Neural cell (in vitro differentiated cells): ENCODE data around the gene MGME1. TPM values are rescaled to one million over a fixed set of nuclear protein-coding genes. Genes with fewer than 3 reads are reported as not detected.

ENCODE experiments used
- H2AFZ ChIP-seq: fragments of 200-600, 300-800 bp; sonication (generic), shearing (Covaris generic); 2 replicates; pipeline ENCODE4 v1.6.0; 2014; ENCODE audit warnings: low read depth, mild to moderate bottlenecking, antibody characterized with exemption, low read length, moderate library complexity
- H3F3A ChIP-seq: fragments of 200-600 bp; shearing (Covaris generic); 2 replicates; pipeline ENCODE4 v1.6.1; 2016; ENCODE audit warnings: mild to moderate bottlenecking, moderate library complexity, mixed read lengths, antibody characterized with exemption, low read length; ENCODE audit not compliant: insufficient read depth, poor library complexity, severe bottlenecking
- H3K27ac ChIP-seq: fragments of 200-600, 300-800 bp; sonication (generic), shearing (Covaris generic); 2 replicates; pipeline ENCODE4 v1.5.1; 2014; ENCODE audit warnings: mild to moderate bottlenecking, low read length, moderate library complexity
- H3K27me3 ChIP-seq: fragments of 300-800, 200-600 bp; sonication (generic), shearing (Covaris generic); 2 replicates; pipeline ENCODE4 v1.6.0; 2014; ENCODE audit warnings: mild to moderate bottlenecking, low read depth, low read length, moderate library complexity; ENCODE audit not compliant: insufficient read depth
- H3K36me3 ChIP-seq: fragments of 300-800, 200-600 bp; sonication (generic), shearing (Covaris generic); 2 replicates; pipeline ENCODE4 v1.5.1; 2014; ENCODE audit warnings: mild to moderate bottlenecking, antibody characterized with exemption, low read length, moderate library complexity; ENCODE audit not compliant: insufficient read depth
- H3K4me2 ChIP-seq: fragments of 300-800, 200-600 bp; sonication (generic), shearing (Covaris generic); 2 replicates; pipeline ENCODE4 v1.6.0; 2014; ENCODE audit warnings: mild to moderate bottlenecking, low read length
- H3K4me3 ChIP-seq: fragments of 300-800, 200-600 bp; sonication (generic), shearing (Covaris generic); 2 replicates; pipeline ENCODE4 v1.5.1; 2014; ENCODE audit warnings: mild to moderate bottlenecking, low read length, moderate library complexity
- H3K79me2 ChIP-seq: fragments of 200-600 bp; shearing (Covaris generic); replicated peaks from 2 replicates; pipeline ENCODE4 v1.6.0; 2014; ENCODE audit warnings: mild to moderate bottlenecking, low read length, moderate library complexity; ENCODE audit not compliant: insufficient read depth
- H3K9ac ChIP-seq: fragments of 300-800, 200-600 bp; sonication (generic), shearing (Covaris generic); 2 replicates; pipeline ENCODE4 v1.6.1; 2016; ENCODE audit warnings: mild to moderate bottlenecking, low read length, mixed read lengths
- H3K9me2 ChIP-seq: fragments of 200-600 bp; shearing (Covaris generic); 2 replicates; pipeline ENCODE4 v1.6.1; 2016; ENCODE audit warnings: mild to moderate bottlenecking, low read length, mixed read lengths; ENCODE audit not compliant: insufficient read depth
- H3K9me3 ChIP-seq: fragments of 200-600, 300-800 bp; sonication (generic), shearing (Covaris generic); 2 replicates; pipeline ENCODE4 v1.6.1; 2016; ENCODE audit warnings: mild to moderate bottlenecking, mixed run types, low read length, moderate library complexity, mixed read lengths
- H4K20me1 ChIP-seq: fragments of 200-600 bp; shearing (Covaris generic); 2 replicates; pipeline ENCODE4 v1.6.1; 2016; ENCODE audit warnings: mild to moderate bottlenecking, mixed run types; ENCODE audit not compliant: insufficient read depth
- EP300 ChIP-seq: fragments of 450-650 bp; conservative IDR thresholded peaks from 2 replicates; pipeline ENCODE4 v1.6.1; 2014; ENCODE audit warnings: antibody characterized with exemption, mild to moderate bottlenecking, moderate library complexity; ENCODE audit not compliant: poor library complexity, severe bottlenecking
- EZH2 ChIP-seq: fragments of 200-600, 300-800 bp; shearing (Covaris generic), sonication (generic); IDR thresholded peaks from 2 replicates; pipeline ENCODE4 v1.6.1; 2014; ENCODE audit warnings: antibody characterized with exemption, low read length, borderline replicate concordance, mild to moderate bottlenecking; ENCODE audit not compliant: insufficient read depth, poor library complexity, severe bottlenecking
- MXI1 ChIP-seq: fragments of 450-650 bp; conservative IDR thresholded peaks from 2 replicates; pipeline ENCODE4 v1.6.1; 2014; ENCODE audit warnings: antibody characterized with exemption, mild to moderate bottlenecking; ENCODE audit not compliant: poor library complexity, severe bottlenecking
- POLR2AphosphoS5 ChIP-seq: IDR thresholded peaks from 2 replicates; pipeline ENCODE4 v1.6.1; 2012
- RAD21 ChIP-seq: fragments of 450-650 bp; conservative IDR thresholded peaks from 2 replicates; pipeline ENCODE4 v1.6.1; 2014; ENCODE audit warnings: antibody characterized with exemption, mild to moderate bottlenecking, moderate library complexity
- SMC3 ChIP-seq: fragments of 450-650 bp; conservative IDR thresholded peaks from 2 replicates; pipeline ENCODE4 v1.6.1; 2014; ENCODE audit warnings: antibody characterized with exemption, mild to moderate bottlenecking, moderate library complexity; ENCODE audit not compliant: poor library complexity
- TAF1 ChIP-seq: IDR thresholded peaks from 2 replicates; pipeline ENCODE4 v1.6.1; 2012; ENCODE audit warnings: low read depth
- polyA plus RNA-seq: library from polyadenylated mRNA; depleted of rRNA; stranded (reverse); fragments of >200 nt; gene quantifications from 2 replicates; pipeline ENCODE4 v1.2.3, GENCODE V29; 2014
- TF ChIP-seq, protein P1 (sequence below): fragments of 450-650 bp; IDR thresholded peaks from 2 replicates; pipeline ENCODE4 v1.5.1; 2014; ENCODE audit warnings: antibody characterized with exemption, mild to moderate bottlenecking, moderate library complexity; ENCODE audit not compliant: poor library complexity, severe bottlenecking
- TF ChIP-seq, protein P2 (sequence below): IDR thresholded peaks from 2 replicates; pipeline ENCODE4 v1.6.1; 2012; ENCODE audit warnings: borderline replicate concordance

Gene MGME1
- polyA plus RNA-seq, 1 donor from 2014 or later: 7.0 TPM

- Histone ChIP-seq H3K27ac (no peak overlapping the region), H3K9ac (no peak overlapping the region), H3K4me2 (no peak overlapping the region), H3K79me2 (peaks cover 55% of the 10 kb centered on the region), H3K36me3 (no peaks in the 10 kb centered on the region), H3K4me3 (no peak overlapping the region), H3K9me3 (no peaks in the 10 kb centered on the region), H3F3A (no peaks in the 10 kb centered on the region), H4K20me1 (no peaks in the 10 kb centered on the region), H2AFZ (no peak overlapping the region), H3K27me3 (no peaks in the 10 kb centered on the region), H3K9me2 (no peaks in the 10 kb centered on the region)
- no peak for TF ChIP-seq SMC3
- no peak for TF ChIP-seq POLR2AphosphoS5
- no peak for TF ChIP-seq EZH2
- no peak for TF ChIP-seq EP300
- TF ChIP-seq RAD21: no peak
- TF ChIP-seq MXI1: no peak
- TF ChIP-seq, protein P1, sequence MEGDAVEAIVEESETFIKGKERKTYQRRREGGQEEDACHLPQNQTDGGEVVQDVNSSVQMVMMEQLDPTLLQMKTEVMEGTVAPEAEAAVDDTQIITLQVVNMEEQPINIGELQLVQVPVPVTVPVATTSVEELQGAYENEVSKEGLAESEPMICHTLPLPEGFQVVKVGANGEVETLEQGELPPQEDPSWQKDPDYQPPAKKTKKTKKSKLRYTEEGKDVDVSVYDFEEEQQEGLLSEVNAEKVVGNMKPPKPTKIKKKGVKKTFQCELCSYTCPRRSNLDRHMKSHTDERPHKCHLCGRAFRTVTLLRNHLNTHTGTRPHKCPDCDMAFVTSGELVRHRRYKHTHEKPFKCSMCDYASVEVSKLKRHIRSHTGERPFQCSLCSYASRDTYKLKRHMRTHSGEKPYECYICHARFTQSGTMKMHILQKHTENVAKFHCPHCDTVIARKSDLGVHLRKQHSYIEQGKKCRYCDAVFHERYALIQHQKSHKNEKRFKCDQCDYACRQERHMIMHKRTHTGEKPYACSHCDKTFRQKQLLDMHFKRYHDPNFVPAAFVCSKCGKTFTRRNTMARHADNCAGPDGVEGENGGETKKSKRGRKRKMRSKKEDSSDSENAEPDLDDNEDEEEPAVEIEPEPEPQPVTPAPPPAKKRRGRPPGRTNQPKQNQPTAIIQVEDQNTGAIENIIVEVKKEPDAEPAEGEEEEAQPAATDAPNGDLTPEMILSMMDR: no peak
- TF ChIP-seq, protein P2, sequence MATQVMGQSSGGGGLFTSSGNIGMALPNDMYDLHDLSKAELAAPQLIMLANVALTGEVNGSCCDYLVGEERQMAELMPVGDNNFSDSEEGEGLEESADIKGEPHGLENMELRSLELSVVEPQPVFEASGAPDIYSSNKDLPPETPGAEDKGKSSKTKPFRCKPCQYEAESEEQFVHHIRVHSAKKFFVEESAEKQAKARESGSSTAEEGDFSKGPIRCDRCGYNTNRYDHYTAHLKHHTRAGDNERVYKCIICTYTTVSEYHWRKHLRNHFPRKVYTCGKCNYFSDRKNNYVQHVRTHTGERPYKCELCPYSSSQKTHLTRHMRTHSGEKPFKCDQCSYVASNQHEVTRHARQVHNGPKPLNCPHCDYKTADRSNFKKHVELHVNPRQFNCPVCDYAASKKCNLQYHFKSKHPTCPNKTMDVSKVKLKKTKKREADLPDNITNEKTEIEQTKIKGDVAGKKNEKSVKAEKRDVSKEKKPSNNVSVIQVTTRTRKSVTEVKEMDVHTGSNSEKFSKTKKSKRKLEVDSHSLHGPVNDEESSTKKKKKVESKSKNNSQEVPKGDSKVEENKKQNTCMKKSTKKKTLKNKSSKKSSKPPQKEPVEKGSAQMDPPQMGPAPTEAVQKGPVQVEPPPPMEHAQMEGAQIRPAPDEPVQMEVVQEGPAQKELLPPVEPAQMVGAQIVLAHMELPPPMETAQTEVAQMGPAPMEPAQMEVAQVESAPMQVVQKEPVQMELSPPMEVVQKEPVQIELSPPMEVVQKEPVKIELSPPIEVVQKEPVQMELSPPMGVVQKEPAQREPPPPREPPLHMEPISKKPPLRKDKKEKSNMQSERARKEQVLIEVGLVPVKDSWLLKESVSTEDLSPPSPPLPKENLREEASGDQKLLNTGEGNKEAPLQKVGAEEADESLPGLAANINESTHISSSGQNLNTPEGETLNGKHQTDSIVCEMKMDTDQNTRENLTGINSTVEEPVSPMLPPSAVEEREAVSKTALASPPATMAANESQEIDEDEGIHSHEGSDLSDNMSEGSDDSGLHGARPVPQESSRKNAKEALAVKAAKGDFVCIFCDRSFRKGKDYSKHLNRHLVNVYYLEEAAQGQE: no peak
Measured at GRCh38 chr20:17956099-17956685, 12.6 kb upstream of the MGME1 start.

DNA sequence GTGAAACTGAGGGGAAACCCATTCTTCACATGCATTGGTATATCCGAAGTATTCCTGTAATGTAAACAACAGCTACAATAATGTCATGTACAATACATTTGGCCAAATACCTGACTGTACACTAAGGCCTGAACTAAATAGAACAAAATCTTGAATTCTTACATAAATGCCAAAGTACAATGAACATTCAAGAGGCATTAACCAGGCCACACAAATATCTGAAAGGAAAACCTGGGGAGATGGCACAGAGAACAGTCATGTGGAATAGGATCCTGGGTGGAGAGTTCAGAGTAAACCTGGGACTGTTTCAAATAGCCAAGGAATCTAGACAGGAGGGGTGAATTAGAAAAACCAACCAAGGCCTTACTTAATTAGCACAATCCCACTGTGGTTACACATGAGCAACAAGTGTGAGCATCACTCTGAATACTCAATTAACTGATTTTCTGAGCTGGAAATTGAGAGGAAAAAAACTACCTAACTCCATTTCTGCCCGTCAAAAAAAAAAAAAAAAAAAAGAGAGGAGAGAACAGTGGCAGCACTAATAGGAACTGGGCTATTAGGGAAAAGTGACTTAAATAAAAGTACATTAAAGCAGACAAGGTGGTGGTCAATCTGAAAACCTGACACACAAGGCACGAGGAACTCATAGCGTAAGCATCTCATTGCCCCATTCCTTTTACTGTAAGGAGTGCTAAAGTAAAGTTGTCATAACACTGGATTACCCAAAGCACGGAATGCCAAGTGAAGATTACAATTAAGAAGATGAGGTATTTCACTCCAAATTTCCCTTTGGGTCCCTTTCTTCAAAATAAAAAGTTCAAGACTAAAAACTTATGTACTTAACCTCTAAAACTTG, 11.1 kb upstream of the MGME1 start:
- no peak for TF ChIP-seq POLR2AphosphoS5
- TF ChIP-seq MXI1: no peak
- no peak for TF ChIP-seq RAD21
- no peak for TF ChIP-seq SMC3
- TF ChIP-seq, protein P2: no peak
- TF ChIP-seq EP300: no peak
- TF ChIP-seq, protein P1: no peak
- no peak for TF ChIP-seq EZH2
- TF ChIP-seq TAF1: no peak
- Histone ChIP-seq H3K36me3 (no peaks in the 10 kb centered on the region), H2AFZ (no peak overlapping the region), H3K9me2 (no peaks in the 10 kb centered on the region), H3K27ac (no peak overlapping the region), H3K27me3 (no peaks in the 10 kb centered on the region), H4K20me1 (no peaks in the 10 kb centered on the region), H3K9me3 (no peaks in the 10 kb centered on the region), H3K4me3 (no peak overlapping the region), H3K79me2 (peaks cover 68% of the 10 kb centered on the region), H3K4me2 (no peak overlapping the region), H3K9ac (no peak overlapping the region), H3F3A (no peaks in the 10 kb centered on the region)
